K562 (cell line): Measurements from ENCODE around the gene RABGAP1L. TPM values are rescaled to one million over a fixed set of nuclear protein-coding genes. Genes with fewer than 3 reads are reported as not detected.

Source experiments
- ATAC-seq: fragments of 200-7000 bp; cut with Tn5 transposase; 3 replicates; pipeline ENCODE4 v1.9.1; 2020; ENCODE audit warnings: moderate library complexity
- BruUV-seq: library from RNA; stranded (reverse); fragments of 400-500 nt; replicated peaks from 2 replicates; lab custom pipeline; 2021; lab: Mats Ljungman, UMichigan
- CTCF ChIA-PET: fragments of 300-600 bp; formaldehyde crosslinking; extraction: SDS; loops from one replicate; lab custom pipeline; 2021; ENCODE audit warnings: low intra/inter-chr PET ratio; lab: Yijun Ruan, JAX
- POLR2A ChIA-PET: fragments of 300-600, 350-650 bp; sonication (Branson Sonifier 250); formaldehyde crosslinking; extraction: SDS; loops from one replicate; lab custom pipeline; 2021; ENCODE audit warnings: antibody characterized with exemption, inconsistent platforms; lab: Yijun Ruan, JAX
- DNase-seq, 4 experiments: peaks; one replicate each; pipeline versions ENCODE4 v3.0.0 to v3.0.0-alpha.2; 2011 to 2018; ENCODE audit warnings: low spot score in 3 of 4, mixed read lengths in 3 of 4; ENCODE audit errors: extremely low read depth in 1 of 4
- FAIRE-seq: peaks from 2 replicates; lab custom pipeline; 2011; peaks lifted over from hg19 to GRCh38; lab: Jason Lieb, UNC
- H2AFZ ChIP-seq: 2 replicates; pipeline ENCODE4 v1.6.0; 2011; ENCODE audit warnings: low read depth, low read length, control low read depth, inconsistent platforms
- H3K27ac ChIP-seq: fragments of 200-600 bp; 3 replicates; pipeline ENCODE4 v1.8.0; 2011; ENCODE audit warnings: low read depth, mild to moderate bottlenecking, control low read depth, inconsistent platforms, low read length, moderate library complexity, mixed read lengths; ENCODE audit errors: extremely low read depth
- H3K27me3 ChIP-seq, 2 experiments: fragments of 300-600 bp in 1 of 2; 2 replicates in 1 of 2; 3 replicates in 1 of 2; pipeline versions ENCODE4 v1.6.0 to v1.8.0; 2011; ENCODE audit warnings: inconsistent platforms in 2 of 2, low read length in 2 of 2, mild to moderate bottlenecking in 1 of 2, mixed read lengths in 1 of 2, moderate library complexity in 1 of 2; ENCODE audit not compliant: control insufficient read depth in 2 of 2, insufficient read depth in 2 of 2
- H3K36me3 ChIP-seq: fragments of 300-600 bp; 3 replicates; pipeline ENCODE4 v1.8.0; 2011; ENCODE audit warnings: mild to moderate bottlenecking, low read length, inconsistent platforms; ENCODE audit not compliant: control insufficient read depth, insufficient read depth
- H3K4me1 ChIP-seq, 2 experiments: fragments of 200-600 bp in 1 of 2; replicated peaks in 1 of 2; 2 replicates in 1 of 2; 3 replicates in 1 of 2; pipeline versions ENCODE4 v1.5.1 to v1.8.0; 2011; ENCODE audit warnings: inconsistent platforms in 2 of 2, low read length in 2 of 2, mild to moderate bottlenecking in 1 of 2, mixed read lengths in 1 of 2, moderate library complexity in 1 of 2; ENCODE audit not compliant: control insufficient read depth in 2 of 2, insufficient read depth in 2 of 2
- H3K4me2 ChIP-seq: 2 replicates; pipeline ENCODE4 v1.6.1; 2011; ENCODE audit warnings: low read length, control low read depth, inconsistent platforms, mixed read lengths; ENCODE audit not compliant: insufficient read depth
- H3K4me3 ChIP-seq: fragments of 200-600 bp; sonication (generic), shearing (Covaris generic); 2 replicates; pipeline ENCODE4 v1.5.1; 2016; ENCODE audit warnings: control low read depth, inconsistent platforms
- H3K79me2 ChIP-seq: fragments of 200-600 bp; 3 replicates; pipeline ENCODE4 v1.8.0; 2011; ENCODE audit warnings: low read length, inconsistent platforms; ENCODE audit not compliant: control insufficient read depth, insufficient read depth
- H3K9ac ChIP-seq, 2 experiments: 2 replicates each; pipeline versions ENCODE4 v1.6.0 to v1.6.1; 2011; ENCODE audit warnings: low read depth in 2 of 2, low read length in 2 of 2, control low read depth in 1 of 2, inconsistent platforms in 1 of 2, mild to moderate bottlenecking in 1 of 2, mixed read lengths in 1 of 2; ENCODE audit not compliant: insufficient read depth in 1 of 2
- H3K9me1 ChIP-seq: one replicate; pipeline ENCODE4 v1.6.0; 2011; ENCODE audit warnings: inconsistent platforms, mild to moderate bottlenecking, low read length, moderate library complexity; ENCODE audit not compliant: control insufficient read depth, insufficient read depth
- H3K9me3 ChIP-seq: replicated peaks from 2 replicates; pipeline ENCODE4 v1.5.1; 2011; ENCODE audit warnings: low read depth, low read length, inconsistent platforms; ENCODE audit not compliant: control insufficient read depth, insufficient read depth
- H4K20me1 ChIP-seq: replicated peaks from 2 replicates; pipeline ENCODE4 v1.6.1; 2011; ENCODE audit warnings: low read length, inconsistent platforms, mixed read lengths; ENCODE audit not compliant: control insufficient read depth, insufficient read depth
- ASH1L ChIP-seq: fragments of 450-650 bp; IDR thresholded peaks from 2 replicates; pipeline ENCODE4 v1.6.1; 2018; ENCODE audit warnings: borderline replicate concordance, mild to moderate bottlenecking, low read depth; ENCODE audit not compliant: partially characterized antibody
- C11orf30 ChIP-seq: fragments of 450-650 bp; IDR thresholded peaks from 2 replicates; pipeline ENCODE4 v1.6.1; 2016; ENCODE audit warnings: low read depth, mild to moderate bottlenecking
- DNMT1 ChIP-seq: fragments of 450-650 bp; IDR thresholded peaks from 2 replicates; pipeline ENCODE4 v1.6.1; 2016; ENCODE audit warnings: antibody characterized with exemption, mild to moderate bottlenecking
- KLF16 ChIP-seq: IDR thresholded peaks from 2 replicates; pipeline ENCODE4 v1.6.1; 2016; ENCODE audit warnings: antibody characterized with exemption
- SREBF2 ChIP-seq: sonication (generic); formaldehyde crosslinking; IDR thresholded peaks from 2 replicates; pipeline ENCODE4 v1.4.0; 2020; ENCODE audit warnings: mild to moderate bottlenecking, missing genetic modification reagents
- TRIM25 ChIP-seq: fragments of 450-650 bp; IDR thresholded peaks from 2 replicates; pipeline ENCODE4 v1.7.0; 2016; ENCODE audit warnings: borderline replicate concordance
- ZNF316 ChIP-seq: fragments of 450-650 bp; IDR thresholded peaks from 2 replicates; pipeline ENCODE4 v1.6.1; 2016
- WGBS: fragments of 100-300 bp; shearing (Covaris generic); methylation state at CpG from one replicate; pipeline ENCODE4 v1.1.6; 2016; ENCODE audit warnings: low coverage, mixed read lengths; ENCODE audit not compliant: insufficient coverage; ENCODE audit errors: missing lambda C conversion rate; 5-methylcytosine and 5-hydroxymethylcytosine counted together
- in situ Hi-C: fragments of 300-500 bp; cut with MboI; formaldehyde crosslinking; loops from 4 replicates; pipeline ENCODE4 v1.15.0; 2018; ENCODE audit warnings: inconsistent platforms, mixed read lengths
- intact Hi-C: fragments of 100-400 bp; cut with micrococcal nuclease; formaldehyde crosslinking; loops from 2 replicates; pipeline ENCODE4 v1.14.2; 2022
- polyA plus RNA-seq, 8 experiments: library from polyadenylated mRNA; depleted of rRNA in 4 of 8; stranded (reverse) in 5 of 8; unstranded in 3 of 8; fragments of >200 nt; fragmentation: Nextera tagmentation in 2 of 8; fragmentation: Illumina TruSeq in 1 of 8; extraction: Ambion mirVana in 2 of 8; extraction: Trizol in 1 of 8; gene quantifications; 2 replicates each; pipeline versions ENCODE4 v1.2.1 to v1.2.3, GENCODE V29; 2011 to 2014; ENCODE audit warnings: inconsistent platforms in 1 of 8, missing spikeins in 1 of 8
- total RNA-seq, 7 experiments: library from RNA; depleted of rRNA in 6 of 7; stranded (reverse); fragments of >200 nt in 6 of 7; fragmentation: Illumina TruSeq in 2 of 7; extraction: Trizol in 2 of 7; gene quantifications; 2 replicates each; pipeline versions ENCODE4 v1.2.1 to v1.2.3, GENCODE V29; 2011 to 2021; ENCODE audit warnings: low replicate concordance in 1 of 7

Gene RABGAP1L
- total and polyA plus RNA-seq, 9 of the 15 experiments (the other 6 are each of a cell fraction or from before 2014, with no cell fraction given) = 16.5 to 44.9 (median 26.7) TPM

- H3K9ac ChIP-seq = no peak overlapping the region
- WGBS = 88% methylated on average over 1 of the region's 1 CpG
- H2AFZ ChIP-seq = no peak overlapping the region
- H3K4me2 ChIP-seq = no peak overlapping the region
- peaks cover 0 to 6% of the 10 kb centered on the region in 2 experiments; a peak in 1 of 5 replicates for H3K4me1 ChIP-seq
- no peaks in the 10 kb centered on the region for H3K9me3 ChIP-seq
- in situ Hi-C loops = no loop called here
- H3K9me1 ChIP-seq = no peaks in the 10 kb centered on the region
- TF ChIP-seq ZNF316 (peak; percentile 39), C11orf30 (0 out of 2 replicates have a peak, but pooled peaks have one; percentile 29), DNMT1 (no peak)
- ATAC-seq = no peak
- H3K27me3 ChIP-seq = no peaks in the 10 kb centered on the region
- no TSS peak for BruUV-seq
- POLR2A ChIA-PET = interaction anchor here (0.6 kb wide), 1 partner anchor 371 kb away, joined by 3 read pairs; the partner anchor contains the start of gene ZBTB37
- no peak for DNase-seq
- H4K20me1 ChIP-seq = no peaks in the 10 kb centered on the region
- H3K36me3 ChIP-seq = peaks cover 31% of the 10 kb centered on the region
- H3K27ac ChIP-seq = no peak overlapping the region
- no peak for FAIRE-seq
- H3K4me3 ChIP-seq = no peak overlapping the region
- CTCF ChIA-PET = no interaction called here
- no peaks in the 10 kb centered on the region; the same call in 2 of the 3 replicates for H3K79me2 ChIP-seq
- intact Hi-C loops = no loop called here
Measured at GRCh38 chr1:174239541-174239940, 80.2 kb downstream of the RABGAP1L start.

GRCh38 chr1:174242856-174243255 is 83.5 kb downstream of the RABGAP1L start:
- no TSS peak for BruUV-seq
- H3K9ac ChIP-seq = no peak overlapping the region; a peak in 1 of 4 replicates
- H3K36me3 ChIP-seq = peaks cover 39% of the 10 kb centered on the region
- no peak overlapping the region for H3K4me2 ChIP-seq
- H2AFZ ChIP-seq = no peak overlapping the region
- no peaks in the 10 kb centered on the region; the same call in 2 of the 3 replicates for H3K79me2 ChIP-seq
- no peak for TF ChIP-seq KLF16
- TF ChIP-seq ASH1L = no peak
- TF ChIP-seq TRIM25 = no peak
- TF ChIP-seq SREBF2 (CRISPR knock-in tag) = no peak
- TF ChIP-seq, all 486 proteins: peak for 0
- Histone ChIP-seq H3K9me1 (no peaks in the 10 kb centered on the region), H3K4me1 (peaks cover 0 to 6% of the 10 kb centered on the region in 2 experiments; a peak in 1 of 5 replicates), H3K27me3 (no peaks in the 10 kb centered on the region), H3K9me3 (no peaks in the 10 kb centered on the region), H3K27ac (no peak overlapping the region), H4K20me1 (no peaks in the 10 kb centered on the region), H3K4me3 (no peak overlapping the region)
- FAIRE-seq (no peak), DNase-seq (no peak), ATAC-seq (no peak)
- 96% methylated on average over 2 of the region's 2 CpGs for WGBS
- in situ Hi-C loops = no loop called here
- intact Hi-C loops = no loop called here
- POLR2A ChIA-PET = interaction anchor here (0.9 kb wide), 1 partner anchor 12 kb away, joined by 3 read pairs; no protein-coding TSS in a partner anchor
- CTCF ChIA-PET = no interaction called here
